ENCODE data around the gene MGLL.

Gene MGLL

DNA sequence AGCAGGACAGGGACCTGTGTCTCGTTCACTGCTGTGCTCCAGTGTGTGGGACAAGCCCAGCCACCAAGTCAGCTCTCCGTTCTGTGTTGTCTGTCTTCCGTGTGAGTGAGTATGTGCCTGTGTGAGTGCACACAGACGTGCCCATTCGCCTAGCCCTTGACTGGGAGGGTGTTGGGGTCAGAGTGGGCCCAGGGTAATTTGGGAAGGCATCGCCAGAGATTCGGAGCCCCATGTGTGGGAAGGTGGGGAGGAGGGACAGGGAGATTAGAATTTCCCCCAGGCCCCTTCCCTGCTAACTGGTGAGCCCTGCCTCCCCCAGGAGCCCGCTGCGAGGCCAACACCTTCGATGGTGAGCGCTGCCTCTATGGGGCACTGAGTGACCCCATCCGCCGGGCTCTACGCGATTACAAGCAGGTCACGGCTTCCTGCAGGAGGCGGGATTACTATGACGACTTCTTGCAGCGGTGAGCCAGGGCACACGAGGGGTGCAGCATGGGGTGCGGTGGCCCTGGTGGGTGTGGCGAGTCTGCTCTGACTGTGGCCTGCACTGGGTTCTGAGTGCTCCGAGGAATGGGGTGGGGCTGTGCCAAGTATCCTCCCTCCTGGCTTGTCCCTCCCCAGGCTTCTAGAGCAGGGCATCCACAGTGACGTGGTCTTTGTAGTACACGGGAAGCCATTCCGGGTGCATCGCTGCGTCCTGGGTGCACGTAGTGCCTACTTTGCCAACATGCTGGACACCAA is 146.5 kb downstream of the MGLL start:
- no peak for DNase-seq (ENCODE audit: low read depth in 2 of 2)

DNA sequence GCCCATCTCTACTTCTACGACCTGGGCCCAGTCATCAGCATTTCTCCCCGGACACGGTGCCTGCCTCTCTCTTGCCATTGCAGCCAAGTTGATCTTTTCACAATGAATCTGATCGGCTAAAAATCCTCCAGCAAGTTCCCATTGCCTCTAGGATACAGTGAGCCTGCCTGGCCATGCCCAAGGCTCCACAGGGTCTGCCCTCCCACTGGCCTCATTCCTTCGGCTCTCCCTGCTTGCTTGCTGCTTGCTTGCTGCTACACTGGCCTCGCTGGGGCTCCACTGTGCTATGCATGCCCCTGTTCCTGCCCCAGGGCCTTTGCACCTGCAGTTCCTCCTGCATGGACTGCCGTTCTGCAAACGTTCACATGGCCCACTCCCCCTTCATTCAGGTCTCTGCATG is 147.5 kb downstream of the MGLL start:
- no peak for DNase-seq (ENCODE audit: low read depth in 2 of 2)

DNA sequence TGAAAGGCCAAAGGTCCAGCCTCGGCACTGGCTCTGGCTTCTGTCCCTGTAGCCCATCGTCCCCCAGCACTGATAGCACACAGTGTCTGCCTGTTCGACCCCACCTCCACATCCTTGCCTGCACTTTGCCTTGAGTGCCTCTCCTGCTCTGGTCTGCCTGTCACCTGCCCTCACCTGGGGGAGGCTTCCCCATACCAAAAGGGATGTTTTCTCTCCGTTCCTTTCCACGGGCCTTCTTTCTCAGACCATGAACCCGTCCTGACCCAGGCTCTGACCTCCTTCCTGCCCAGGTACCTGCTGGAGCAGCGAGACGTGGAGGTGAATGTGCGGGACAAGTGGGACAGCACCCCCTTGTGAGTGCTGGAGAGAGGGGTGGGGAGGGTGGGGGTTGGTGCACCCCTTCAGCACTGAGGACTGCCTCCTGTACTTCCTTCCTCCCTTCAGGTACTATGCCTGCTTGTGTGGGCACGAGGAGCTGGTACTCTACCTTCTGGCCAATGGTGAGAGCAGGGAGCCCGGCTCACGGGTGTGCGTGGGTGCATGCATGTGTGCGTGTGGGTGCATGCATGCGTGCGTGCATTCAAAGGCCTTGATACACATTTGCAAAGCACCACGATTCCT is 148.1 kb downstream of the MGLL start:
- DNase-seq (ENCODE audit: low read depth in 2 of 2): no peak

DNA sequence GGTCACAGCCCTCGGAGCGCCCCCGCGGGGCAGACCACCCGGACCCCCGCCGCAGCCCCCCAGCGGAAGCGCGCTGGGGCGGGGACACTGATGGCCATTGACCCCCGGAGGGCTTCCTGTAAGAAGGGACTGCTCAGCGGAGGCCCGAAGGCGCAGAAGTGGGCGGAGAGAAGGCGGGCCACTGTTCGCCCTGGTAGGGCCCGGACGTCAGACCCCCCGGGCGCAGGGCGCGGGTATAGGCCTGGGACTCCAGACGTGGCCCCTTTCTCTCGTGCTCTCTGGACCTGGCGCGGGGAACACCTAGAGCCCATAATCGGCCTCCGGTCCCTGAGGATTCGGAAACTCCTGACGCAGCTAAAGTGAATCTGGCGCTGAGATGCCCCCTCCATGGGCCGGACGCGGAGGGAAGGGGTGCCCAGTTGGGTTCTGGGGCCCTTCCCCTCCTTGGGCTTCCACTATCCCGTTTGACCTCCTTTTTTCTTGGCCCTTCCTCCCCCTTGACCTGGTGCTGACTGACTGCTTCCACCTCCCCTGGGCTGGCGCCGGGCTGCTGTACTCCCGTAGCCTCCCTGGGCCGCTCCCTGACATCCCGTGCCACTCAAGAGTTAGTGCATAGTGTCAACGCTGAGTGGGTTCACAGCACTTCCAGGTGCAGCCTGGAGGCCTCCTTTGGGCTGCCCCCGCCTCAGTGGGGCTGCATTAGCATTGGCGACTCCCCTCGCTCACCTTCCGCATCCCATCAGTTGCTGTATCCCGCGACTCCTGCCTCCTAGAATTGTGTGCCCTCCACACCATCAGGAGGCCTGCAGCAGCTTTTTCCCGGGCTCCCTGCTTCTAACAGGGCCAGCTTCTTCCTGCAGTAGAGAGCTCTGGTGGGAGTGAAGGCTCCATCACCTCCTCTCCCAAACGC is 148.9 kb downstream of the MGLL start:
- no peak for DNase-seq (ENCODE audit: low read depth in 2 of 2)

DNA sequence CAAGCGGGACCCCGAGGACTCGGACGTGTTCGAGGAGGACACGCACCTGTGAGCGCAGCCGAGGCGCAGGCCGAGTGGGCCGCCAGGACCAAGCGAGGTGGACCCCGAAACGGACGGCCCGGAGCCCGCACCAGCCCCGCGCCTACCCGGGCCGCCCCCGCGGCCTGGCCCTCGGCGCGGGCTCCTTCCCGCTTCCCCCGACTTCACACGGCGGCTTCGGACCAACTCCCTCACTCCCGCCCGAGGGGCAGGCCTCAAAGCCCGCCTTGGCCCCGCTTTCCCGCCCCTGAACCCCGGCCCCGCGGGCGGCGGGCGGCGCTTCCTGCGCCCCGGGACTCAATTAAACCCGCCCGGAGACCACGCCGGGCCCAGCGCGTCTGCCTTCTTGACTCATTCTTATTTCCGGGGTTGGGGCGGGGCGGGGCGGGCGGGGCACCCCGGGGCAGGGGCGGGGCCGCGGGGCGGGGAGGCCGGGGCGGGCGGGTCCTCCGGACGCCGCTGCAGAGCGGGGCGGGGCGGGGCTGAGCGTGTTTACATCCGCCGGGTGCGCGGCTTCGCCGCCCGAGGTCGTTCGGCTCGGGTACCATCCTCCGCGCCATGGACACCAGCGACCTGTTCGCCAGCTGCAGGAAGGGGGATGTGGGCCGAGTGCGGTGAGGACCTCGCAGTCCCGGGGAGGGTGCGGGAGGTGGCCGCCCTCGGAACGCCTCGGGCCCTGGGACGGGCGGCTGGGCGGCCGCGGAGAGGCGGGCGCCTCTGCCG is 149.7 kb downstream of the MGLL start, which contains the start of gene ABTB1:
ABTB1 (plus strand) TSS at position 524 of the 762 bp plus-strand sequence; CDS start at position 598, 74 bp downstream.
- peak; percentile 46 to 56 for DNase-seq (ENCODE audit: low read depth in 2 of 2)

DNA sequence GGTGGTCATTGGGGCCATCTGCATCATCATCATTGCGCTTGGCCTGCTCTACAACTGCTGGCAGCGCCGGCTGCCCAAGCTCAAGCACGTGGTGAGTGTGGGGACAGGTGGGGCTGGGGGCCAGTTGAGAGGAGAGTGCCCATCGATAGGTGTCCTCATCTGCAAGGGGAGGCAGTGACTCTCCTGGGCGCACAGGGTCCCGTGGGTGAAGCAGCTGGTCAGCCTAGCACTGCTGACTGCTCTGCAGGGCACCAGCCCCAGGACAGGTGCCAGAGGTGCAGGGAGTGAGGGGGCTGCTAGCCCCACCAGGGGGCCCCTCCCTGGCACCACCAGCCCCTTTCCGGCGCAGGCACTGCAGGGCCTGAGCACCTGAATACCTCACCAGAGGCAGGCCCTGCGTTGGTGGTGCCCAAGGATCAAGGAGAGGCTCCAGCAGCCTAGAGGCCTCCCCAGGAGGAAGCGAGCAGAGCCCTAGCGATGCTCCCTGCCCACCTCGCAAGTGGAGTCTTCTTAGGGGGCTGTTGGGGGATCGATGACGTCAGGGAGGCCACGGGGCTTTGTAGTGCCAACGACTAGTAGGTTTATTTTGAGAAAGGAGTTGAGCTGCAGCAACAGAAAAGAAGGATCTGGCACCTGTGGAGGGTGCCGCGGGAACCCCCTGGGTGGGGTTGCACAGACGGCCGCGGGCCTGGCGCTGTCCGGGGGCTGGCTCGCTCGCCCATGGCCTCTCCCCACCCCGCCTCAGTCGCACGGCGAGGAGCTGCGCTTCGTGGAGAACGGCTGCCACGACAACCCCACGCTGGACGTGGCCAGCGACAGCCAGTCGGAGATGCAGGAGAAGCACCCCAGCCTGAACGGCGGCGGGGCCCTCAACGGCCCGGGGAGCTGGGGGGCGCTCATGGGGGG is 150.5 kb downstream of the MGLL start:
- no peak for DNase-seq (ENCODE audit: low read depth in 2 of 2)

DNA sequence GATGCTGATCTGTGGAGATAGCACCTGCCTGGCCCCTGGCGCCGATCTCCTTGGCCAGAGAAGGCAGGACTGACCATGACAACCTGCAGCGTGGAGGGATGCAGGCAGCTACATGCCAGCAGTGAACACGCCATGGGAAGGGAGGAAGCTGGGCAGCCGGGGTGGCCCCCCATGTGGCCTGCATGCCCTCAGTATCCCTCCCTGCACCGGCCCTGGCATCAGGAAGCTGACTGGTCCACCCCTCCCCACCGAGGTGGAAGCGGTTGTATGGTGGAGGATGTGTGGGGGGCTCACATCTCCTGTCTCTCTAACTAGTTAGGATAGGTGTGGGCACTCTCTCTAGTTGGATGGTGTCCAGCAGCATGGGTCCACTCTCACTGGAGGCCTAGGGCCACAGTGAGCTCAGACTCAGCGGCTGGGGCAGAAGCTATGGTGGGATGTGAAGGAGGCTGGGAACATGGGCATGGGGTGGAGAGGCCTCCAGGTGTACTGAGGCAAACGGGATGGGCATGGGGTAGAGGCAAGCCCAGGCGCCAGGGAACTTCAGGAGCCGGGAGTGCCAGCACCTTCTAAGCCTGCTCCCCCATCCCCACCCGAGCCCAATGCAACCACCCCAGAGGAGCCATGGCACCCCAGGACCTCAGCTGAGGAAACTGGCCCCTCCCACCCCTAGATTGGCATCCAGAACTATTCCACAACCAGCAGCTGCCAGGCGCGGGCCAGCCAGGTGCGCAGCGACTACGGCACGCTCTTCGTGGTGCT is 151.4 kb downstream of the MGLL start:
- no peak for DNase-seq (ENCODE audit: low read depth in 2 of 2)

DNA sequence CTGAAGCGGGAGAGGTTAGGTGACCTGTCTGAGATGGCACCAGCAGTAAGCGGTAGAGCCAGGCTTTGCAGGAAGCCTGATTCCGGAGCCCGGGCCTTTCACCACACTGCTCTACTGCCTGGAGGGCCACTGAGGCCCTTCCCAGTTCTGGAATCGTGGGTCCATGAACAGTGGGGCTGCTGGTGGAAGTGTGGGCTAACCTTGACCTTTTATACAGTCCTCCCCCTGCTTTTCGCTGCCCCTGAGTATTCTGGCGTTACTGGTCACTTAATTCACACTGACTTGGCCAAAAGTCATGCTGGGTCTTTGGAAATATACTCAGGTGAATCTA is 152.1 kb downstream of the MGLL start:
- no peak for DNase-seq (ENCODE audit: low read depth in 2 of 2)

DNA sequence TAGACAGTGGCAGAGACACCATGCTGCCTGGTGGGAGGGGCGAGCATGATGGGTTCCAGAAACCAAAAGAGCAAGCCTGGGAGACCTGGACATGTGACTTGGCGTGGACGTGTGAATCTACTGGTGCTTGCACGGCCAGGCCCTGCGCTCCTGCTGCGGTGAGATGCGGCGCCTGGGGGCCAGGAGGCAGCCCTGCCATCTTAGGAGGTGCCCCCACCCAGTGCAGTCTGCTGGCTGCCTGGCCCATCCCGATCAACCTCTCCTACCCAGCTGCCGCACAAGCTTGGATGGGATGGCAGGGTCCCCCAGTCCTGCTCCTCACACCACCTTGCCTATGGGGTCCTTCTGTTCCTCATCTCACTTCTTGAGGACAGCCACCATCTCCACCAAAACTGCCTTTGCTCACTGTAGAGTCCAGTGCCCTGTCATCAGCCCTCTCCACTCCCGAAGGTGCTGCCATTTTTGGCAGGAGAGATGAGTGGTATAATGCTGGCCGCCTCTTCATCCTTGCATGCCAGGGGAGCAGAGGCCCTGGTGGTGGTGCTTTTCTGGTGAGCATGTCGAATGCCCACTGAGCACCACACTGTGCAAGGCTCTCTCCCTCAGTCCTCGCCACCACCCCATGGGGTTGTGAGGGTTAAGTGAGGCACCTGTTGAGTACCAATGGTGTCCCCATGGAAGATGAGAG is 152.6 kb downstream of the MGLL start:
- DNase-seq (ENCODE audit: low read depth in 2 of 2): no peak

DNA sequence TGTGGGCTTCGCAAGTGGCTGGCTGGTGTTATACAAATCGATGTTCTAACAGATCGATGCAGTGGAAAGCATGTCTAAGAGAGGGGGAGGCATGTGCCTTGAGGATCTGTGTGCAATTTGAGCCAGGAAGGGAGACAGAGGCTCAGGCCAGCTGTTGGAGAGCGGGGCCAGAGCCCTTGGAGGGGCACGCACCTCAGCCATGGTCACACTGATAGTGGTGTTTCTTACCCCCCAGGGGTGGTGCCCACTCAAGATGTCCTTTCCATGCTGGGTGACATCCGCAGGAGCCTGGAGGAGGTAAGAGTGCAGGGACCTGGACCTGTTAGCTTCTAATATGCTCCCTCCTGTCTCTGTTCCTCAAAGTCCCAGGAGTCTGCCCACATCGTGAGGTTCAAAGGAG is 153.4 kb downstream of the MGLL start:
- DNase-seq (ENCODE audit: low read depth in 2 of 2): no peak

DNA sequence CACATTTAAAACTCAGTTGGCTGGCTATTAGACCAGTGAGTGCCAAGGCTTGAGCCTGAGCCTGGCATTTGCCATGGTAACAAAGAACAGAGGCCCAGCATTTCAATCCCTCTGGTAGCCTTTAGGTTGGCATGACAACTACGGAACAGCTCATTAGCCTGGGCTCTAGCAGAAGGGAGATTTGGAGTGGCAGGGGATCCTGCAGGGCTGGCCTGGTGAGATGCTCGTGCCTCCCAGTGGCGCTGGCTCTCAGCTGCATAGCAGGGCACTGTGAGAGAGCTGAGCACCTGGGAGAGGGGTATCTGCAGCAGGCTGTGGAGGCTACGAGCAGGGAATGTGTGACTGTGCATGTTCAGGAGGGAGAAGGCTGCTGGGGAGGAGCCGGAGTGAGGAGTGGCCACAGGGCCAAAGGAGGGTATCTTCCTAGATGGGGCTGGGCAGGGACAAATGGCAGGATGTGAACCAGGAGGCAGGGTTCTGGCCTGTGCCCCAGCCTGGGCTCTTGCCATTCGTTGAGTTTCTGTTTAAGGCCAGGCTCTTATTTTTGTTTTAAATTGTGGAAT is 155.1 kb downstream of the MGLL start:
- DNase-seq (ENCODE audit: low read depth in 2 of 2): no peak

DNA sequence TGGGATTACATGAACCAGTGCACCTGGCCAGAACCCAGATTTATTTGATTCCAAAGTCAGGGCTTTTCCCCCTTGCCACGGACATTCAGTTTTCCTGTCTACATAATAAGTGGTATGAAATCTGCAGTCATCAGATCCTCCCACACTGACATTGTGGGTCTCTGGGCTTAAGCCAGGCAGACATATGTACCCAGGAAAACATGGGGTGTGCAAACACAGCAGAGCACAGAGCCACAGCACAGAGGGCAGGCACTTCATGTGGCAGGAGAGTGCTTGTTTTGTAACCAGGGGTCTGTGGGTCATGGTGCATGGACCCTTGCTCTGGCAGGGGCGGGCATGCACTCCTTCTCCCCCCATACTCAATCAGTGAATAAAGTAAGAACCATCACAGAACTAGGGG is 155.6 kb downstream of the MGLL start:
- no peak for DNase-seq (ENCODE audit: low read depth in 2 of 2)

DNA sequence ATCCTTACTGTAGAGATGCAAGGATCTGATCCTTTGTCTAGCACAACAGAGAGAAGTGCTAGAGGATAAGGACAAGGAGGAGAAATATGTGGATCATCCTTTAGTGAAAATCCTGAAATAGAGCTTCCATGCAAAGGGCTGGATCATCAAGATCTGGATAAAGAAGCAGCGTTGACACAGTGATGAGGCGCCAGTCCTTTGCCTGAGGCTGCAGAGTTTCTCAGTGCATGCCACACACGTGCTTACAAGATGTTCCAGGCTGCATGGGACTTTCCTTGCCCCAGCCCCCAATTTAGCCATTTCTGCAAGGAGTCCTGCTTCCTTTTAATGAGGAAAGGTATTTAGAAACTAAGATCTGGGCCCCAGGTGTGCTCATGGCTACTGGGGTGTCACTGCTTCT is 156.7 kb downstream of the MGLL start:
- DNase-seq (ENCODE audit: low read depth in 2 of 2): no peak

DNA sequence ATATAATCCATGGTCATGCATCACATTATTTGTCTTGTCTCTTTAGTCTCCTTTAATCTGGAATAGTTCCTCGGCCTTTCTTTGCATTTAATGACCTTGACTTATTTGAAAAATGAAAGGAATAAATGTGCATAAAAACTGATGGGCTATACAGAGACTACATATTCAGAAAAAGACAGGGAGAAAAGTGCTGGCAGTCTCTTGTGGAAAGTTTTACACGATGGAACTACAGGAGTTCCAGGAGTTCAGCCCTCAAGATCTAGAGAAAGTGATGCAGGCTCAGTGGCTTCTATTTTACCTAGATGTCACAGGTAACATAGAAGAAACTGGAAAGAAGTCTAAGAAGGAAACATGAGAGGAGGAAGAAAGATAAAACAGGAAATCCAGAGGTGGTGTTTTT is 157.2 kb downstream of the MGLL start:
- DNase-seq (ENCODE audit: low read depth in 2 of 2): no peak

DNA sequence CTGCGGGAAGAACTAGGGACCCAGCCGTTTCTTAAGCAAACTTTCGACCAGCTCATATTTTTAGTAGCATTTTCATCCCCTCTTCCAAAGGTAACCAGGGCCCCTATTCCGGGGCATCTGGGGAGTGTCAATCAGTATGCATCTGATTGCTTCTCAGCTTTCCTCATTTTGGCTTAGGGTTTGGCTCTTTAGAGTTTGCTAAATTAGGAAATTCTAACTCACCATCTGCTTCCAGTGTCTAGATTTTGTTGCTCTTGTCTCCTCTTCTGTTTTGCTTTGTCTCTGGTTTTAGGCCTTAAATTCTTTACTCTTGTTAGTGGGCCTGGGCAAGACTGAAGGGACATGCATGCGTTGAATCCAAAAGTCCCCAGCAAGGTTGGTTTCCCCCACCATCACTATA is 159.2 kb downstream of the MGLL start:
- DNase-seq (ENCODE audit: low read depth in 2 of 2): no peak

DNA sequence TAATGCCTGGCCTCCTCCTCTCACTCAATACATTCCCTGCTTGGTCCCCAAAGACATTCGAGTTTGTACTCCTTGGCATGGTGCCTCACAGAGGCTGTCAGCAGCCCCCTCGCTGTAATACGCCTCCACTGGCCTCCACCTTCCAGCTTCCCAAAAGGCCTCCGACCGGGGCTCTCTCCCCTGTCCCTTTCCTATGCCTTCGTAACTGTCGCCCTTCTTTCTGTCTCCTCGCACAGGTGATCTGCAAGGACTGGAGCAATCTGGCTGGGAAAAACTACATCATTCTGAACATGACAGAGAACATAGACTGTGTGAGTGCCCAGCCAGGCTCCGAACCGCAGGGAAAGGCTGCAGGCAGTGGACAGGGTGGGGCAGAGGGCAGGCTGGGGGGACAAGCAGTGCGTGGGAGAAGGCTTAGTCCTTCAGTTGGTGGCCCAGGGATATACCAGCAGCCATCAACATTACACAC is 160.3 kb downstream of the MGLL start:
- DNase-seq (ENCODE audit: low read depth in 2 of 2): no peak

DNA sequence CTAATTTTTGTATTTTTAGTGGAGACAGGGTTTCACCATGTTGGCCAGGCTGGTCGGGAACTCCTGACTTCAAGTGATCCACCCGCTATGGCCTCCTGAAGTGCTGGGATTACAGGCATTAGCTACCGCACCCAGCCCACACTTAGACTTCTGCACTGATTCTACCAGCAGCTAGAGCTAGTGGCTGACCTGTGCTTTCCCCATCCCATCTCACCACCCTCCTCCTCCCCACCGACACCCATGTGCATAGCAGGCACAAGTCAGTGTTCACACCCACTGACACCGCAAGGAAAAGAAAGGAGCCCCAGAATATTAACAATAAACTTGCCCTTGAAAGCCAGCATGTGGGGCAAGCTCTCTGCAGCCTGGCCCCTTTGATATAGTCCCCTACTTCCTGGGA is 160.7 kb downstream of the MGLL start:
- DNase-seq (ENCODE audit: low read depth in 2 of 2): no peak

DNA sequence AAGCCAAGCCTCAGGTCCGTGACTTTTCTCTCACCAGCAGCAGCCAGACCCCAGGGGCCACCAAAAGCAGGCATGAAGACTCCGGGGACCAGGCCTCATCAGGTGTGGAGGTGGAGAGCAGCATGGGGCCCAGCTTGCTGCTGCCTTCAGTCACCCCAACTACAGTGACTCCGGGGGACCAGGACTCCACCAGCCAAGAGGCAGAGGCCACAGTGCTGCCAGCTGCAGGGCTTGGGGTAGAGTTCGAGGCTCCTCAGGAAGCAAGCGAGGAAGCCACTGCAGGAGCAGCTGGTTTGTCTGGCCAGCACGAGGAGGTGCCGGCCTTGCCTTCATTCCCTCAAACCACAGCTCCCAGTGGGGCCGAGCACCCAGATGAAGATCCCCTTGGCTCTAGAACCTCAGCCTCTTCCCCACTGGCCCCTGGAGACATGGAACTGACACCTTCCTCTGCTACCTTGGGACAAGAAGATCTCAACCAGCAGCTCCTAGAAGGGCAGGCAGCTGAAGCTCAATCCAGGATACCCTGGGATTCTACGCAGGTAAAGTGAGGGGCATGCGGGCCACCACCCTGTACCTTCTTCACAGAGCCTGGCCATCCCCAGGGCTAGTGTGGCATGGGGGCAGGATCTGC is 161.6 kb downstream of the MGLL start:
- no peak for DNase-seq (ENCODE audit: low read depth in 2 of 2)

DNA sequence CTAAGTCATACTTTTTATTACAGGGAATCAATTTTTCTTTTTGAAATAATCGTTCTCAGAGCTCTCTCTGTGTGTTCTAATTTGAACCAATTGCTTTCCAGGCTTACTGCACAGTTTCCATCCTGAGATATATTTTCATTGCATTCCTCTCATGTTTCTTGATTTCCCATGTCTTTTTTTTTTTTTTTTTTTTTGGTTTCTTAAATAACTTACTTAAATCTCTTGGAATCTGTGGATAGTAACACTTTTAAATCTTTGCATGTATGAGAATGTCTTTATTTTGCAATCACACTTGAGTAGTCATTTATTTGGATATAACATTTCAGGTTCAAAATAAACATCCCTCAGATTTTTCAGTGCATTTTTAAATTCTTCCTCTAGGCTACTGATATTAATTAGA is 164.1 kb downstream of the MGLL start:
- DNase-seq (ENCODE audit: low read depth in 2 of 2): peak in 1 of 2 experiments; percentile 11
